ENCODE measurements around the gene RPS13. TPM values are rescaled to one million over a fixed set of nuclear protein-coding genes. Genes with fewer than 3 reads are reported as not detected.
A peak's percentile ranks its signal among the peaks of the same experiment; 100 is the strongest.
"Not testable (repeated sequence)": the region's sequence is repeated elsewhere in the genome, so short reads cannot be mapped to it uniquely, and the experiment has no call there.

Gene RPS13
- 1,000 to 10,000 TPM in 1 of 4 donors, 100 to 1,000 TPM in 3; 361 to 1,404 (median 753) TPM for total RNA-seq

GRCh38 chr11:17077520-17078401 lies at the start of gene RPS13:
TSS of gene RPS13 (minus strand) at chr11:17077667. CDS start at chr11:17077641, 26 bp downstream.
- peak within 1 kb of the TSS; percentile 75 to 88 (median 82) for H3K4me3 ChIP-seq
- TF ChIP-seq POLR2A (IDR thresholded peaks at IDR 0.05) (peak; percentile 67 to 83), CTCF (IDR thresholded peaks at IDR 0.05) (no peak)
- no peaks in the 10 kb centered on the region for H3K27me3 ChIP-seq
- peak; percentile 95 to 99 (median 95) for DNase-seq
- peaks cover 0 to 35% (median 0%) of the 10 kb centered on the region in 3 donors for H3K36me3 ChIP-seq
- H3K4me1 ChIP-seq, result peaks cover 0 to 21% (median 7%) of the 10 kb centered on the region in 4 donors
- peak within 1 kb of the TSS; percentile 86 to 93 (median 90) for H3K27ac ChIP-seq
- H3K9me3 ChIP-seq, result no peaks in the 10 kb centered on the region

- H3K27me3 ChIP-seq, result no peaks in the 10 kb centered on the region
- H3K4me1 ChIP-seq, result no peaks in the 10 kb centered on the region
- H3K9me3 ChIP-seq, result no peaks in the 10 kb centered on the region
- peaks cover 0 to 31% (median 0%) of the 10 kb centered on the region in 3 donors for H3K36me3 ChIP-seq
- TF ChIP-seq POLR2A (IDR thresholded peaks at IDR 0.05) (no peak), CTCF (IDR thresholded peaks at IDR 0.05) (no peak)
- no peak overlapping the region for H3K27ac ChIP-seq
- H3K4me3 ChIP-seq, result no peak overlapping the region
- DNase-seq, result no peak
These were observed 44.5 kb upstream of the RPS13 start for GRCh38 chr11:17121981-17122380.

GRCh38 chr11:17117262-17117661 lies 39.8 kb upstream of the RPS13 start:
- H3K4me1 ChIP-seq, result no peaks in the 10 kb centered on the region
- H3K9me3 ChIP-seq, result no peaks in the 10 kb centered on the region
- peaks cover 0 to 55% (median 0%) of the 10 kb centered on the region in 3 donors for H3K36me3 ChIP-seq
- TF ChIP-seq CTCF (IDR thresholded peaks at IDR 0.05), result no peak
- TF ChIP-seq POLR2A (IDR thresholded peaks at IDR 0.05), result no peak
- no peak overlapping the region for H3K4me3 ChIP-seq
- no peak overlapping the region for H3K27ac ChIP-seq
- no peaks in the 10 kb centered on the region for H3K27me3 ChIP-seq
- no peak for DNase-seq

GRCh38 chr11:17116117-17116516 lies 38.6 kb upstream of the RPS13 start:
- Histone ChIP-seq H3K4me3 (no peak overlapping the region), H3K36me3 (peaks cover 0 to 60% (median 0%) of the 10 kb centered on the region in 3 donors), H3K27ac (no peak overlapping the region), H3K4me1 (no peaks in the 10 kb centered on the region), H3K9me3 (no peaks in the 10 kb centered on the region), H3K27me3 (no peaks in the 10 kb centered on the region)
- DNase-seq, result no peak
- TF ChIP-seq POLR2A (IDR thresholded peaks at IDR 0.05), result no peak
- no peak for TF ChIP-seq CTCF (IDR thresholded peaks at IDR 0.05)

GRCh38 chr11:17107745-17108144 lies 30.3 kb upstream of the RPS13 start:
- not testable (repeated sequence) for DNase-seq, H3K4me1 ChIP-seq, H3K27me3 ChIP-seq, H3K27ac ChIP-seq, H3K9me3 ChIP-seq, H3K4me3 ChIP-seq
- peaks cover 0 to 91% (median 0%) of the 10 kb centered on the region in 3 donors for H3K36me3 ChIP-seq
- peak in 1 of 6 experiments; percentile 16 for TF ChIP-seq CTCF (IDR thresholded peaks at IDR 0.05)

- H3K4me1 ChIP-seq, H3K27ac ChIP-seq, H3K4me3 ChIP-seq, H3K9me3 ChIP-seq, H3K27me3 ChIP-seq, DNase-seq: not testable (repeated sequence)
- peaks cover 0 to 88% (median 0%) of the 10 kb centered on the region in 3 donors for H3K36me3 ChIP-seq
These were observed 28.1 kb upstream of the RPS13 start for GRCh38 chr11:17105404-17106040.
